ENCODE data around the gene MRTFA.
"Not testable (repeated sequence)": the region's sequence is repeated elsewhere in the genome, so short reads cannot be mapped to it uniquely, and the experiment has no call there.

MRTFA gene

GRCh38 chr22:40660730-40661129 is 24.2 kb upstream of the MRTFA start:
- no peaks in the 10 kb centered on the region for H3K9me3 ChIP-seq (ENCODE audit: control insufficient read depth, low read length)
- H3K4me3 ChIP-seq (ENCODE audit: insufficient read depth, low read depth, low read length): no peak overlapping the region
- H3K27ac ChIP-seq (ENCODE audit: insufficient read depth, low read depth, low read length, poor library complexity, severe bottlenecking): no peak overlapping the region
- 92 to 95% methylated on average over 3 of the region's 3 CpGs for WGBS, 2 experiments
- no peaks in the 10 kb centered on the region for H3K27me3 ChIP-seq (ENCODE audit: control insufficient read depth, insufficient read depth, low read length, poor library complexity, severe bottlenecking)
- no peaks in the 10 kb centered on the region for H3K4me1 ChIP-seq (ENCODE audit: control insufficient read depth, insufficient read depth, low read length)
- no peaks in the 10 kb centered on the region for H3K36me3 ChIP-seq (ENCODE audit: control insufficient read depth, insufficient read depth, low read length)

- no peaks in the 10 kb centered on the region for H3K27me3 ChIP-seq (ENCODE audit: control insufficient read depth, insufficient read depth, low read length, poor library complexity, severe bottlenecking)
- WGBS, 2 experiments: 89 to 95% methylated on average over 6 of the region's 6 CpGs
- no peak overlapping the region for H3K4me3 ChIP-seq (ENCODE audit: insufficient read depth, low read depth, low read length)
- no peaks in the 10 kb centered on the region for H3K36me3 ChIP-seq (ENCODE audit: control insufficient read depth, insufficient read depth, low read length)
- H3K4me1 ChIP-seq (ENCODE audit: control insufficient read depth, insufficient read depth, low read length): peaks cover 4% of the 10 kb centered on the region
- H3K9me3 ChIP-seq (ENCODE audit: control insufficient read depth, low read length): no peaks in the 10 kb centered on the region
- no peak overlapping the region for H3K27ac ChIP-seq (ENCODE audit: insufficient read depth, low read depth, low read length, poor library complexity, severe bottlenecking)
Measured at GRCh38 chr22:40659166-40659565, 22.6 kb upstream of the MRTFA start.

- 90 to 94% methylated on average over 10 of the region's 10 CpGs for WGBS, 2 experiments
- H3K27ac ChIP-seq (ENCODE audit: insufficient read depth, low read depth, low read length, poor library complexity, severe bottlenecking); H3K27me3 ChIP-seq (ENCODE audit: control insufficient read depth, insufficient read depth, low read length, poor library complexity, severe bottlenecking); H3K36me3 ChIP-seq (ENCODE audit: control insufficient read depth, insufficient read depth, low read length); H3K9me3 ChIP-seq (ENCODE audit: control insufficient read depth, low read length); H3K4me3 ChIP-seq (ENCODE audit: insufficient read depth, low read depth, low read length): not testable (repeated sequence)
- H3K4me1 ChIP-seq (ENCODE audit: control insufficient read depth, insufficient read depth, low read length): peaks cover 11% of the 10 kb centered on the region
Measured at GRCh38 chr22:40656651-40657050, 20.1 kb upstream of the MRTFA start.

- WGBS, 2 experiments: 85 to 95% methylated on average over 3 of the region's 3 CpGs
- H3K27ac ChIP-seq (ENCODE audit: insufficient read depth, low read depth, low read length, poor library complexity, severe bottlenecking); H3K9me3 ChIP-seq (ENCODE audit: control insufficient read depth, low read length); H3K36me3 ChIP-seq (ENCODE audit: control insufficient read depth, insufficient read depth, low read length); H3K4me3 ChIP-seq (ENCODE audit: insufficient read depth, low read depth, low read length); H3K27me3 ChIP-seq (ENCODE audit: control insufficient read depth, insufficient read depth, low read length, poor library complexity, severe bottlenecking): not testable (repeated sequence)
- H3K4me1 ChIP-seq (ENCODE audit: control insufficient read depth, insufficient read depth, low read length): peaks cover 11% of the 10 kb centered on the region
Measured at GRCh38 chr22:40655941-40656340, 19.4 kb upstream of the MRTFA start.

- Histone ChIP-seq H3K9me3 (ENCODE audit: control insufficient read depth, low read length) (no peaks in the 10 kb centered on the region), H3K4me1 (ENCODE audit: control insufficient read depth, insufficient read depth, low read length) (peaks cover 11% of the 10 kb centered on the region), H3K27ac (ENCODE audit: insufficient read depth, low read depth, low read length, poor library complexity, severe bottlenecking) (no peak overlapping the region), H3K27me3 (ENCODE audit: control insufficient read depth, insufficient read depth, low read length, poor library complexity, severe bottlenecking) (no peaks in the 10 kb centered on the region), H3K4me3 (ENCODE audit: insufficient read depth, low read depth, low read length) (no peak overlapping the region), H3K36me3 (ENCODE audit: control insufficient read depth, insufficient read depth, low read length) (no peaks in the 10 kb centered on the region)
- WGBS, 2 experiments: 83 to 88% methylated on average over 11 of the region's 11 CpGs
Measured at GRCh38 chr22:40654522-40655167, 18.1 kb upstream of the MRTFA start.

GRCh38 chr22:40653361-40653760 is 16.8 kb upstream of the MRTFA start:
- no peaks in the 10 kb centered on the region for H3K9me3 ChIP-seq (ENCODE audit: control insufficient read depth, low read length)
- H3K27ac ChIP-seq (ENCODE audit: insufficient read depth, low read depth, low read length, poor library complexity, severe bottlenecking): no peak overlapping the region
- H3K36me3 ChIP-seq (ENCODE audit: control insufficient read depth, insufficient read depth, low read length): no peaks in the 10 kb centered on the region
- H3K27me3 ChIP-seq (ENCODE audit: control insufficient read depth, insufficient read depth, low read length, poor library complexity, severe bottlenecking): no peaks in the 10 kb centered on the region
- 94% methylated on average over 9 of the region's 9 CpGs for WGBS, 2 experiments
- no peak overlapping the region for H3K4me3 ChIP-seq (ENCODE audit: insufficient read depth, low read depth, low read length)
- H3K4me1 ChIP-seq (ENCODE audit: control insufficient read depth, insufficient read depth, low read length): peaks cover 11% of the 10 kb centered on the region

GRCh38 chr22:40651563-40652501 is 15.3 kb upstream of the MRTFA start:
- H3K4me1 ChIP-seq (ENCODE audit: control insufficient read depth, insufficient read depth, low read length): peaks cover 11% of the 10 kb centered on the region
- H3K9me3 ChIP-seq (ENCODE audit: control insufficient read depth, low read length): no peaks in the 10 kb centered on the region
- no peaks in the 10 kb centered on the region for H3K27me3 ChIP-seq (ENCODE audit: control insufficient read depth, insufficient read depth, low read length, poor library complexity, severe bottlenecking)
- WGBS, 2 experiments: 54 to 60% methylated on average over 33 of the region's 33 CpGs
- peak overlapping the region; percentile 60 for H3K27ac ChIP-seq (ENCODE audit: insufficient read depth, low read depth, low read length, poor library complexity, severe bottlenecking)
- peak overlapping the region; percentile 45 for H3K4me3 ChIP-seq (ENCODE audit: insufficient read depth, low read depth, low read length)
- H3K36me3 ChIP-seq (ENCODE audit: control insufficient read depth, insufficient read depth, low read length): no peaks in the 10 kb centered on the region

- Histone ChIP-seq H3K9me3 (ENCODE audit: control insufficient read depth, low read length) (no peaks in the 10 kb centered on the region), H3K4me1 (ENCODE audit: control insufficient read depth, insufficient read depth, low read length) (peaks cover 11% of the 10 kb centered on the region), H3K36me3 (ENCODE audit: control insufficient read depth, insufficient read depth, low read length) (no peaks in the 10 kb centered on the region), H3K4me3 (ENCODE audit: insufficient read depth, low read depth, low read length) (no peak overlapping the region), H3K27ac (ENCODE audit: insufficient read depth, low read depth, low read length, poor library complexity, severe bottlenecking) (no peak overlapping the region), H3K27me3 (ENCODE audit: control insufficient read depth, insufficient read depth, low read length, poor library complexity, severe bottlenecking) (no peaks in the 10 kb centered on the region)
- 84 to 97% methylated on average over 1 to 2 of the region's 2 CpGs for WGBS, 2 experiments
Measured at GRCh38 chr22:40651057-40651456, 14.5 kb upstream of the MRTFA start.

- Histone ChIP-seq H3K9me3 (ENCODE audit: control insufficient read depth, low read length) (no peaks in the 10 kb centered on the region), H3K4me3 (ENCODE audit: insufficient read depth, low read depth, low read length) (no peak overlapping the region), H3K36me3 (ENCODE audit: control insufficient read depth, insufficient read depth, low read length) (no peaks in the 10 kb centered on the region), H3K27ac (ENCODE audit: insufficient read depth, low read depth, low read length, poor library complexity, severe bottlenecking) (no peak overlapping the region), H3K4me1 (ENCODE audit: control insufficient read depth, insufficient read depth, low read length) (peaks cover 7% of the 10 kb centered on the region), H3K27me3 (ENCODE audit: control insufficient read depth, insufficient read depth, low read length, poor library complexity, severe bottlenecking) (no peaks in the 10 kb centered on the region)
- WGBS, 2 experiments: 94 to 95% methylated on average over 10 of the region's 10 CpGs
Measured at GRCh38 chr22:40648386-40648785, 11.9 kb upstream of the MRTFA start.

- H3K4me3 ChIP-seq (ENCODE audit: insufficient read depth, low read depth, low read length): no peak overlapping the region
- H3K9me3 ChIP-seq (ENCODE audit: control insufficient read depth, low read length): no peaks in the 10 kb centered on the region
- no peaks in the 10 kb centered on the region for H3K36me3 ChIP-seq (ENCODE audit: control insufficient read depth, insufficient read depth, low read length)
- no peaks in the 10 kb centered on the region for H3K27me3 ChIP-seq (ENCODE audit: control insufficient read depth, insufficient read depth, low read length, poor library complexity, severe bottlenecking)
- no peak overlapping the region for H3K27ac ChIP-seq (ENCODE audit: insufficient read depth, low read depth, low read length, poor library complexity, severe bottlenecking)
- no peaks in the 10 kb centered on the region for H3K4me1 ChIP-seq (ENCODE audit: control insufficient read depth, insufficient read depth, low read length)
- WGBS, 2 experiments: 86 to 87% methylated on average over 4 of the region's 4 CpGs
Measured at GRCh38 chr22:40645579-40646197, 9.2 kb upstream of the MRTFA start.

Data from ectodermal cell (in vitro differentiated cells).